OCI-LY7 (cell line): ENCODE measurements around the gene RARA. TPM values are rescaled to one million over a fixed set of nuclear protein-coding genes. Genes with fewer than 3 reads are reported as not detected.
"Not testable (repeated sequence)": the region's sequence is repeated elsewhere in the genome, so short reads cannot be mapped to it uniquely, and the experiment has no call there.

ENCODE experiments used
- BruUV-seq: library from RNA; stranded (reverse); fragments of 400-500 nt; replicated peaks from 2 replicates; lab custom pipeline; 2021; lab: Mats Ljungman, UMichigan
- CTCF ChIA-PET: fragments of 300-600 bp; sonication (Branson Sonifier 250); formaldehyde crosslinking; loops from one replicate; lab custom pipeline; 2022; ENCODE audit warnings: antibody characterized with exemption; ENCODE audit not compliant: unreplicated experiment; lab: Charles Lee
- POLR2A ChIA-PET: fragments of 300-600 bp; sonication (Branson Sonifier 250); formaldehyde crosslinking; loops from one replicate; lab custom pipeline; 2022; ENCODE audit warnings: antibody characterized with exemption; lab: Charles Lee
- DNase-seq: peaks from one replicate; pipeline ENCODE4 v3.0.0-alpha.2; 2015; ENCODE audit warnings: low spot score
- H2AFZ ChIP-seq: fragments of 200-600 bp; sonication (generic), shearing (Covaris generic); 2 replicates; pipeline ENCODE4 v1.6.1; 2014; ENCODE audit warnings: mild to moderate bottlenecking, antibody characterized with exemption, low read length, moderate library complexity
- H3K27ac ChIP-seq: fragments of 200-600 bp; sonication (generic); 2 replicates; pipeline ENCODE4 v1.5.1; 2014; ENCODE audit warnings: mixed run types, low read depth, mild to moderate bottlenecking, moderate library complexity, low read length, inconsistent platforms; ENCODE audit not compliant: poor library complexity, severe bottlenecking
- H3K36me3 ChIP-seq: fragments of 200-600 bp; sonication (generic); 2 replicates; pipeline ENCODE4 v1.6.1; 2014; ENCODE audit warnings: mild to moderate bottlenecking, antibody characterized with exemption, low read length, moderate library complexity, mixed read lengths; ENCODE audit not compliant: insufficient read depth
- H3K4me1 ChIP-seq: fragments of 200-600 bp; sonication (generic); 2 replicates; pipeline ENCODE4 v1.5.1; 2014; ENCODE audit warnings: mild to moderate bottlenecking, low read length; ENCODE audit not compliant: insufficient read depth, poor library complexity, severe bottlenecking
- H3K4me2 ChIP-seq: fragments of 200-600 bp; sonication (generic); 2 replicates; pipeline ENCODE4 v1.6.1; 2014; ENCODE audit warnings: mild to moderate bottlenecking, low read length
- H3K4me3 ChIP-seq: fragments of 200-600 bp; sonication (generic); 2 replicates; pipeline ENCODE4 v1.5.1; 2014; ENCODE audit warnings: mild to moderate bottlenecking, low read depth, low read length; ENCODE audit not compliant: poor library complexity, severe bottlenecking
- H3K79me2 ChIP-seq: fragments of 200-600 bp; sonication (generic); 2 replicates; pipeline ENCODE4 v1.6.1; 2016; ENCODE audit warnings: low read depth, mild to moderate bottlenecking, low read length, moderate library complexity, mixed read lengths; ENCODE audit not compliant: insufficient read depth
- H3K9me2 ChIP-seq: fragments of 200-600 bp; sonication (generic); 2 replicates; pipeline ENCODE4 v1.6.1; 2016; ENCODE audit warnings: mild to moderate bottlenecking, low read length, mixed read lengths; ENCODE audit not compliant: insufficient read depth
- H3K9me3 ChIP-seq: fragments of 200-600 bp; sonication (generic); 2 replicates; pipeline ENCODE4 v1.6.1; 2014; ENCODE audit warnings: mild to moderate bottlenecking, mixed run types, low read length, mixed read lengths
- H4K20me1 ChIP-seq: fragments of 200-600 bp; sonication (generic); 2 replicates; pipeline ENCODE4 v1.6.1; 2014; ENCODE audit warnings: mild to moderate bottlenecking, antibody characterized with exemption, low read length, moderate library complexity, mixed read lengths; ENCODE audit not compliant: insufficient read depth
- EZH2phosphoT487 ChIP-seq: fragments of 200-600 bp; sonication (generic); IDR thresholded peaks from 2 replicates; pipeline ENCODE4 v1.6.1; 2018; ENCODE audit warnings: low read depth, borderline replicate concordance, mild to moderate bottlenecking, mixed run types, antibody characterized with exemption, low read length, moderate library complexity, mixed read lengths
- intact Hi-C: fragments of 100-400 bp; cut with micrococcal nuclease; formaldehyde crosslinking; loops from one replicate; pipeline ENCODE4 v1.10.0; 2022; ENCODE audit not compliant: unreplicated experiment
- total RNA-seq, 2 experiments: library from RNA; depleted of rRNA in 1 of 2; stranded (reverse); fragments of >200 nt in 1 of 2; shearing (Covaris generic) in 1 of 2; gene quantifications; 2 replicates each; pipeline ENCODE4 v1.2.3, GENCODE V29; 2014 to 2022
- TF ChIP-seq, protein P1 (sequence below): fragments of 200-600 bp; sonication (generic); conservative IDR thresholded peaks from 2 replicates; pipeline ENCODE4 v1.5.1; 2014; ENCODE audit warnings: mild to moderate bottlenecking, antibody characterized with exemption, low read length, moderate library complexity, mixed read lengths

The RARA gene
- total RNA-seq, 2 experiments from 2014 or later = 3.1 to 8.6 TPM

DNA sequence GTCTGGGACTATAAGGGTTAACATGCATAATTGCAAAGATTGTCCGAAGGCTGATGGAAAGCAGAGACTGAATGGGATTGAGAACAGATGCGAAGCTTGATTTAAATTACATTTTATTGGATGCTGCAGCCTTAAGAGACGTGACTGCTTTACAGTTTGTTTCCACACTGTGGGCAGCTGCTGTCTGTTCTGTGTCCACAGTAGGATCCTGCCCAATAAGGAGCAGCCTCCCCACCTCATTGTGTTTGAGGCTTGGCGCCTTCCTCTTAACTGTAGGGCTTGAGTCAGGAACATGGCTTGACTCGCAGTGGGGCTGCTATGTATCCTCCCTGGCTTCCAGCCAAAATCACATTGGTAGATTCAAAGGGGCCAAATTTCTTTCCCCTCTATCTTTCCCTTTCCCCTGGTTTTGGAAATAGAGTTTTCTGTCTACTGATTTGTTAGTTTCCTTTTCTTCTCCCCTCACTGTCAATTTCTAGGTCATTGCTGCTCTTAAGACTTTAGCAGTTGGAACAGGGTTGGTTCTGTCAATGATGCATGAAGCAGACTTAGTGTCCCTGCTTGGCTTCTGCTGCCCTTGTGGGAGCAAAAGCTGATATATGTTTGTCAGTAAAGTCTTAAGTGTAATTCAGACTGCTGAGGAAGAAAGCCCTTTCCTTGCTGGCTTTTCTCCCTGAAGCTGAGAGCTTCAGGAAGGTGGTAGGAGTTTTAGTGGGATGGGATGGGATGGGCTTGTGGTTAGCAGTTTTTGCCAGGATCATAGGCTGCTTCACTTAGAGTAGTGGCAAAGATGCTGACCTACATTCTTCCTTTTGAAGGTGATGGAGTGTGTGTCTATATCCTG, 5.0 kb upstream of the RARA start:
- H3K36me3 ChIP-seq = peaks cover 66% of the 10 kb centered on the region
- no peaks in the 10 kb centered on the region for H3K9me3 ChIP-seq
- H3K4me1 ChIP-seq = peaks cover 8% of the 10 kb centered on the region
- no TSS peak for BruUV-seq
- no peak overlapping the region for H3K4me2 ChIP-seq
- intact Hi-C loops = loop anchor here (1.0 to 5.0 kb wide), 2 partner anchors 51 to 228 kb away; no protein-coding TSS in a partner anchor
- H3K9me2 ChIP-seq = no peaks in the 10 kb centered on the region
- POLR2A ChIA-PET = no interaction called here
- H3K4me3 ChIP-seq = no peak overlapping the region
- H2AFZ ChIP-seq = no peak overlapping the region
- H4K20me1 ChIP-seq = peaks cover 18% of the 10 kb centered on the region; the same call in 1 of the 2 replicates
- TF ChIP-seq, protein P1, sequence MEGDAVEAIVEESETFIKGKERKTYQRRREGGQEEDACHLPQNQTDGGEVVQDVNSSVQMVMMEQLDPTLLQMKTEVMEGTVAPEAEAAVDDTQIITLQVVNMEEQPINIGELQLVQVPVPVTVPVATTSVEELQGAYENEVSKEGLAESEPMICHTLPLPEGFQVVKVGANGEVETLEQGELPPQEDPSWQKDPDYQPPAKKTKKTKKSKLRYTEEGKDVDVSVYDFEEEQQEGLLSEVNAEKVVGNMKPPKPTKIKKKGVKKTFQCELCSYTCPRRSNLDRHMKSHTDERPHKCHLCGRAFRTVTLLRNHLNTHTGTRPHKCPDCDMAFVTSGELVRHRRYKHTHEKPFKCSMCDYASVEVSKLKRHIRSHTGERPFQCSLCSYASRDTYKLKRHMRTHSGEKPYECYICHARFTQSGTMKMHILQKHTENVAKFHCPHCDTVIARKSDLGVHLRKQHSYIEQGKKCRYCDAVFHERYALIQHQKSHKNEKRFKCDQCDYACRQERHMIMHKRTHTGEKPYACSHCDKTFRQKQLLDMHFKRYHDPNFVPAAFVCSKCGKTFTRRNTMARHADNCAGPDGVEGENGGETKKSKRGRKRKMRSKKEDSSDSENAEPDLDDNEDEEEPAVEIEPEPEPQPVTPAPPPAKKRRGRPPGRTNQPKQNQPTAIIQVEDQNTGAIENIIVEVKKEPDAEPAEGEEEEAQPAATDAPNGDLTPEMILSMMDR = no peak
- no peak for TF ChIP-seq EZH2phosphoT487
- no peak for DNase-seq
- H3K27ac ChIP-seq = no peak overlapping the region
- H3K79me2 ChIP-seq = no peaks in the 10 kb centered on the region
- CTCF ChIA-PET = interaction anchor here (0.6 kb wide), 1 partner anchor 1365 kb away, joined by 3 read pairs; no protein-coding TSS in a partner anchor

DNA sequence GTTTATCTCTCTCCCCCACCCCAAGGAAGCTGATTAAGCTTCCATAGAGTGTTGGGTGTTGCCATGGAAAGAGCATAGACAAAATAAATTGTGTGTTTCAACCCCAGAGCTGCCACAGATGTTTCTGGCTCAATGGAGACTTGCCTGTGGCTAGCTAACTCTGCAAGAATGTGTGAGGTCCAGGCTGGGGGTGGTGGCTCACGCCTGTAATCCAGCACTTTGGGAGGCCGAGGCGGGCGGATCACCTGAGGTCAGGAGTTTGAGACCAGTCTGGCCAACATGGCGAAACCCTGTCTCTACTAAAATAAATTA, 4.5 kb upstream of the RARA start:
- Histone ChIP-seq H3K4me1 (peaks cover 14% of the 10 kb centered on the region), H3K36me3 (peaks cover 60% of the 10 kb centered on the region), H4K20me1 (peaks cover 18% of the 10 kb centered on the region; the same call in 1 of the 2 replicates)
- POLR2A ChIA-PET = interaction anchor here (0.7 kb wide), 1 partner anchor 8 kb away, joined by 3 read pairs; no protein-coding TSS in a partner anchor
- H3K27ac ChIP-seq, DNase-seq, H3K79me2 ChIP-seq, BruUV-seq, H3K4me3 ChIP-seq, H3K9me3 ChIP-seq, H3K4me2 ChIP-seq, H3K9me2 ChIP-seq, H2AFZ ChIP-seq, CTCF ChIA-PET: not testable (repeated sequence)
- intact Hi-C loops = loop anchor here (5.0 kb wide), 1 partner anchor 228 kb away; no protein-coding TSS in a partner anchor

DNA sequence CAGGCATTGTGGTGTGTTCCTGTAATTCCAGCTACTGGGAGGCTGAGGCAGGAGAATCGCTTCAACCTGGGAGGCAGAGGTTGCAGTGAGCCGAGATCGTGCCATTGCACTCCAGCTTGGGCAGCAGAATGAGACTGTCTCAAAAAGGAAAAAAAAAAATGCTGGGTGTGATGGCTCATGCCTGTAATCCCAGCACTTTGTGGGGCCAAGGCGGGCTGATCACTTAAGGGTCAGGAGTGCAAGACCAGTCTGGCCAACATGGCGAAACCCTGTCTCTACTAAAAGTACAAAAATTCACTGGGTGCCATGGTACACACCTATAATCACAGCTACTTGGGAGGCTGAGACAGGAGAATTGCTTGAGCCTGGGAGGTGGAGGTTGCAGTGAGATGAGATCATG, 4.1 kb upstream of the RARA start:
- BruUV-seq, H3K4me3 ChIP-seq, H3K27ac ChIP-seq, CTCF ChIA-PET, H3K79me2 ChIP-seq, DNase-seq, H2AFZ ChIP-seq, H3K4me2 ChIP-seq, H3K9me3 ChIP-seq, H3K9me2 ChIP-seq: not testable (repeated sequence)
- Histone ChIP-seq H3K36me3 (peaks cover 56% of the 10 kb centered on the region), H4K20me1 (peaks cover 18% of the 10 kb centered on the region; the same call in 1 of the 2 replicates), H3K4me1 (peaks cover 16% of the 10 kb centered on the region)
- intact Hi-C loops = loop anchor here (5.0 kb wide), 1 partner anchor 227 kb away; no protein-coding TSS in a partner anchor
- POLR2A ChIA-PET = interaction anchor here (0.7 kb wide), 1 partner anchor 8 kb away, joined by 3 read pairs; no protein-coding TSS in a partner anchor
